ENCODE data around the gene MAGI1. TPM values are rescaled to one million over a fixed set of nuclear protein-coding genes. Genes with fewer than 3 reads are reported as not detected.

MAGI1 gene
- total RNA-seq, 1 donor from 2014 or later, result 45.8 TPM

DNA sequence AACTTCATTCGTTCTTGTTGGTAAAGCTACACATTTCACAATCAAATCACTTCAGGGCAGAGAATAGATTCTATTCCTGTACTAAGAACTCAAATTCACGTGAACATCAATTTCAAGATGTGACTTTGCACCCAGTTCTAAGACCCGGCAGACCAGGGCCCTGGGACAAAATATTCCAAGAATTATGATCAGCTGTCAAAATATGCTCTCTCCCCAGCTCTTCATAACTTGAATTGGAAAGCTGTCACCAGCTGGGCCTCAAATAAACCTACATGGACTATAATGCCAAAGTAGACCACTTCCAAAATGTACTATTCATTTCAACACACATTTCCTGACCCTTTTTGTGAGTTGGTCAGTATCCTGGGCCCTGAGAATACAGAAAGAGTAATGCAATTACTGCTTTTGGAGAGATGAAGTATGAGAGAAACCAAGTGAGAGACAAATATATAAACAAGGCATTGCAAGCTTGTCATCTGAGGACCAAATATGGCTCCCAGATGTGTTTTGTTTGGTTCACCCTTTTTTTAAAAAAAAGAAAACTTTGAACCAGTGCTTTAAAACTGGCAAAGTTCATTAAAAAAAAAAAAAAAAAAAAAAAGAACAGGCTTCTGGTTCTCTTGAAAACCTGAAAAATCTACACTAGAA lies 14.9 kb downstream of the MAGI1 start:
- ATAC-seq (no peak), DNase-seq (no peak)
- intact Hi-C loops (cut with DNase I), result no loop called here
- Histone ChIP-seq H3K36me3 (no peaks in the 10 kb centered on the region), H3K9me3 (no peaks in the 10 kb centered on the region), H3K27ac (no peak overlapping the region), H3K4me1 (peaks cover 9% of the 10 kb centered on the region), H3K4me3 (no peak overlapping the region), H3K27me3 (no peaks in the 10 kb centered on the region)
- TF ChIP-seq, protein P1, sequence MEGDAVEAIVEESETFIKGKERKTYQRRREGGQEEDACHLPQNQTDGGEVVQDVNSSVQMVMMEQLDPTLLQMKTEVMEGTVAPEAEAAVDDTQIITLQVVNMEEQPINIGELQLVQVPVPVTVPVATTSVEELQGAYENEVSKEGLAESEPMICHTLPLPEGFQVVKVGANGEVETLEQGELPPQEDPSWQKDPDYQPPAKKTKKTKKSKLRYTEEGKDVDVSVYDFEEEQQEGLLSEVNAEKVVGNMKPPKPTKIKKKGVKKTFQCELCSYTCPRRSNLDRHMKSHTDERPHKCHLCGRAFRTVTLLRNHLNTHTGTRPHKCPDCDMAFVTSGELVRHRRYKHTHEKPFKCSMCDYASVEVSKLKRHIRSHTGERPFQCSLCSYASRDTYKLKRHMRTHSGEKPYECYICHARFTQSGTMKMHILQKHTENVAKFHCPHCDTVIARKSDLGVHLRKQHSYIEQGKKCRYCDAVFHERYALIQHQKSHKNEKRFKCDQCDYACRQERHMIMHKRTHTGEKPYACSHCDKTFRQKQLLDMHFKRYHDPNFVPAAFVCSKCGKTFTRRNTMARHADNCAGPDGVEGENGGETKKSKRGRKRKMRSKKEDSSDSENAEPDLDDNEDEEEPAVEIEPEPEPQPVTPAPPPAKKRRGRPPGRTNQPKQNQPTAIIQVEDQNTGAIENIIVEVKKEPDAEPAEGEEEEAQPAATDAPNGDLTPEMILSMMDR (IDR thresholded peaks at IDR 0.05), result no peak

DNA sequence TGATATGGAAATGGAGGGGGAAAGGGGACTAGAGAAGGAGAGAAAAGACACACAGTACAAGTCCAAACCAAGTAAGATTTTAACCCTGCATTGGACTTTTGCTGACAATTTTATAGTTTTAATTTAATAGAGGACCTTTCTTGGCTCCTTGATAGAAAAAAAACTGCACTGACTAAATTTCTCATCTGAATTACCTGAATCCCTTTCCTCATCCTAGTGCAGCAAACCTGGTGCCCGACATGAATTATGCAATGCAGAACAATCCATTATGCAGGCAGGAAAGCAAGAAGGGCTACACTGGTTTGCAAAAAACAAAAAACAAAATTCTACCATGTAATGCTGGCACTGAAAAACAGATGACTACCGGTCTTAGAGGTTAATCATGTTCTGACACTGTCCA lies 15.5 kb downstream of the MAGI1 start:
- Histone ChIP-seq H3K9me3 (no peaks in the 10 kb centered on the region), H3K27ac (no peak overlapping the region), H3K27me3 (no peaks in the 10 kb centered on the region), H3K4me3 (no peak overlapping the region), H3K36me3 (no peaks in the 10 kb centered on the region), H3K4me1 (peaks cover 9% of the 10 kb centered on the region)
- no peak for ATAC-seq
- TF ChIP-seq, protein P1 (IDR thresholded peaks at IDR 0.05), result no peak
- no peak for DNase-seq
- intact Hi-C loops (cut with DNase I), result no loop called here

DNA sequence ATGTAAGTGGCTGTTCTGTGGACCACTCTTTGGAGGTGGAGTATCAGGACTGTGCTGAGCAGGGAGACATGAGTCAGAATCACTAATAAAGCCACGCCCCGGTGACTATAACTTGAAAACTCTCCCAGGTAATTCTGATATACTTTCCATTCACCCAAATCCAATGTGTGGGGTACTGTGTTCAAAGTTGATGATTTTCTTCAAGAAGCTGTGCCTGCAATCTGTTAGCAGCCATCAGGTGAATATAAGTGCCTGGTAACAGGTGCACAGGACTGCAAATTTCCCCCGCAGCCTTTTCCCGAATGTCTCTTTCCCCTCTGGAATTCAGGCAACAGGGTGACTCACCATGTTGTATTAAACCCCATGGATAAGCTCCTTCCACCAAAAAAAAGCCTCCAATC lies 17.0 kb downstream of the MAGI1 start:
- ATAC-seq (no peak), DNase-seq (no peak)
- Histone ChIP-seq H3K27ac (no peak overlapping the region), H3K4me1 (peaks cover 9% of the 10 kb centered on the region), H3K9me3 (no peaks in the 10 kb centered on the region), H3K27me3 (no peaks in the 10 kb centered on the region), H3K36me3 (no peaks in the 10 kb centered on the region), H3K4me3 (no peak overlapping the region)
- intact Hi-C loops (cut with DNase I), result no loop called here
- TF ChIP-seq, protein P1 (IDR thresholded peaks at IDR 0.05), result no peak

GRCh38 chr3:66019896-66020295 lies 18.8 kb downstream of the MAGI1 start:
- intact Hi-C loops (cut with DNase I), result no loop called here
- no peak overlapping the region for H3K27ac ChIP-seq
- DNase-seq (no peak), ATAC-seq (no peak)
- no peaks in the 10 kb centered on the region for H3K36me3 ChIP-seq
- H3K27me3 ChIP-seq, result no peaks in the 10 kb centered on the region
- H3K9me3 ChIP-seq, result no peaks in the 10 kb centered on the region
- no peak overlapping the region for H3K4me3 ChIP-seq
- TF ChIP-seq, protein P1 (IDR thresholded peaks at IDR 0.05), result no peak
- peaks cover 9% of the 10 kb centered on the region for H3K4me1 ChIP-seq

GRCh38 chr3:66018057-66019033 lies 20.4 kb downstream of the MAGI1 start:
- ATAC-seq (no peak), DNase-seq (no peak)
- intact Hi-C loops (cut with DNase I), result no loop called here
- no peak overlapping the region for H3K27ac ChIP-seq
- peaks cover 7% of the 10 kb centered on the region for H3K4me1 ChIP-seq
- no peaks in the 10 kb centered on the region for H3K9me3 ChIP-seq
- no peaks in the 10 kb centered on the region for H3K27me3 ChIP-seq
- H3K36me3 ChIP-seq, result no peaks in the 10 kb centered on the region
- no peak overlapping the region for H3K4me3 ChIP-seq
- TF ChIP-seq, protein P1 (IDR thresholded peaks at IDR 0.05), result no peak
